IMR-90 (cell line): ENCODE results near the gene RTRAF. TPM values are rescaled to one million over a fixed set of nuclear protein-coding genes. Genes with fewer than 3 reads are reported as not detected.

ENCODE experiments used
- ATAC-seq: fragments of 200-7000 bp; cut with Tn5 transposase; 2 replicates; pipeline ENCODE4 v1.9.1; 2020; ENCODE audit warnings: low read depth, mild to moderate bottlenecking, moderate library complexity
- BruUV-seq: library from RNA; stranded (reverse); fragments of 400-500 nt; replicated peaks from 2 replicates; lab custom pipeline; 2021; lab: Mats Ljungman, UMichigan
- CTCF ChIA-PET: fragments of 300-600 bp; formaldehyde crosslinking; extraction: SDS; loops from one replicate; lab custom pipeline; 2021; ENCODE audit warnings: antibody characterized with exemption; lab: Yijun Ruan, JAX
- POLR2A ChIA-PET: fragments of 300-600 bp; sonication (Branson Sonifier 250); formaldehyde crosslinking; loops from one replicate; lab custom pipeline; 2022; ENCODE audit warnings: antibody characterized with exemption; ENCODE audit not compliant: unreplicated experiment; lab: Charles Lee
- DNase-seq: peaks from one replicate; pipeline ENCODE4 v3.0.0; 2013
- H2AFZ ChIP-seq: replicated peaks from 2 replicates; pipeline ENCODE3; 2013; ENCODE audit warnings: low read length, mild to moderate bottlenecking; ENCODE audit not compliant: poor library complexity
- H2AK5ac ChIP-seq: 2 replicates; pipeline ENCODE4 v1.6.1; 2013; ENCODE audit warnings: low read depth, low read length, inconsistent platforms
- H2AK9ac ChIP-seq: replicated peaks from 2 replicates; pipeline ENCODE3; 2013; ENCODE audit warnings: mild to moderate bottlenecking, low read depth, low read length, moderate library complexity; ENCODE audit not compliant: poor library complexity
- H2BK120ac ChIP-seq: 2 replicates; pipeline ENCODE4 v1.6.1; 2013; ENCODE audit warnings: low read depth, low read length, inconsistent platforms
- H2BK15ac ChIP-seq: 3 replicates; pipeline ENCODE4 v1.6.1; 2013; ENCODE audit warnings: low read depth, low read length, inconsistent platforms
- H2BK20ac ChIP-seq: 2 replicates; pipeline ENCODE4 v1.6.1; 2013; ENCODE audit warnings: low read depth, mild to moderate bottlenecking, inconsistent platforms, low read length, moderate library complexity
- H2BK5ac ChIP-seq: 2 replicates; pipeline ENCODE4 v1.6.1; 2013; ENCODE audit warnings: mild to moderate bottlenecking, low read depth, low read length, inconsistent platforms; ENCODE audit not compliant: poor library complexity, severe bottlenecking
- H3K14ac ChIP-seq: replicated peaks from 2 replicates; pipeline ENCODE4 v1.6.1; 2013; ENCODE audit warnings: low read depth, low read length, inconsistent platforms
- H3K18ac ChIP-seq: 2 replicates; pipeline ENCODE4 v1.6.1; 2013; ENCODE audit warnings: low read depth, low read length, control low read depth
- H3K23ac ChIP-seq: 2 replicates; pipeline ENCODE4 v1.6.1; 2013; ENCODE audit warnings: low read depth, low read length, inconsistent platforms
- H3K27ac ChIP-seq: 2 replicates; pipeline ENCODE4 v1.5.1; 2013; ENCODE audit warnings: mild to moderate bottlenecking, control low read depth, low read length; ENCODE audit not compliant: insufficient read depth
- H3K27me3 ChIP-seq: 2 replicates; pipeline ENCODE4 v1.6.1; 2013; ENCODE audit warnings: low read length; ENCODE audit not compliant: control insufficient read depth, insufficient read depth
- H3K36me3 ChIP-seq: 2 replicates; pipeline ENCODE4 v1.6.1; 2013; ENCODE audit warnings: low read length, mixed read lengths; ENCODE audit not compliant: control insufficient read depth, insufficient read depth
- H3K4ac ChIP-seq: 2 replicates; pipeline ENCODE4 v1.6.1; 2013; ENCODE audit warnings: low read depth, low read length, inconsistent platforms
- H3K4me1 ChIP-seq: 2 replicates; pipeline ENCODE4 v1.6.1; 2013; ENCODE audit warnings: low read length, mixed read lengths; ENCODE audit not compliant: control insufficient read depth, insufficient read depth
- H3K4me2 ChIP-seq: 2 replicates; pipeline ENCODE4 v1.6.1; 2013; ENCODE audit warnings: low read depth, mild to moderate bottlenecking, control low read depth, low read length, moderate library complexity
- H3K4me3 ChIP-seq: 2 replicates; pipeline ENCODE4 v1.5.1; 2013; ENCODE audit warnings: low read depth, mild to moderate bottlenecking, control low read depth, low read length, moderate library complexity; ENCODE audit not compliant: insufficient read depth
- H3K56ac ChIP-seq: 2 replicates; pipeline ENCODE4 v1.6.1; 2013; ENCODE audit warnings: low read length, inconsistent platforms; ENCODE audit not compliant: insufficient read depth; ENCODE audit errors: extremely low read depth
- H3K79me1 ChIP-seq, 2 experiments: 2 replicates each; pipeline ENCODE4 v1.6.1; 2013; ENCODE audit warnings: low read length in 2 of 2, inconsistent platforms in 1 of 2, low read depth in 1 of 2
- H3K9ac ChIP-seq: 2 replicates; pipeline ENCODE4 v1.6.1; 2013; ENCODE audit warnings: low read depth, low read length, control low read depth
- H3K9me1 ChIP-seq: 2 replicates; pipeline ENCODE4 v1.6.1; 2013; ENCODE audit warnings: low read length, inconsistent platforms; ENCODE audit not compliant: insufficient read depth
- H3K9me3 ChIP-seq: 2 replicates; pipeline ENCODE4 v1.6.1; 2013; ENCODE audit warnings: low read length; ENCODE audit not compliant: control insufficient read depth, insufficient read depth
- H4K20me1 ChIP-seq: 2 replicates; pipeline ENCODE4 v1.6.1; 2013; ENCODE audit warnings: low read length, inconsistent platforms; ENCODE audit not compliant: insufficient read depth
- H4K5ac ChIP-seq: 2 replicates; pipeline ENCODE4 v1.6.1; 2013; ENCODE audit warnings: mild to moderate bottlenecking, low read depth, low read length, control low read depth
- H4K8ac ChIP-seq, 2 experiments: 2 replicates each; pipeline ENCODE4 v1.6.1; 2013; ENCODE audit warnings: low read depth in 2 of 2, low read length in 2 of 2, control low read depth in 1 of 2, inconsistent platforms in 1 of 2
- H4K91ac ChIP-seq: 2 replicates; pipeline ENCODE4 v1.6.1; 2013; ENCODE audit warnings: low read depth, low read length, inconsistent platforms; ENCODE audit not compliant: insufficient read depth
- BHLHE40 ChIP-seq: fragments of 150-350 bp; IDR thresholded peaks from 2 replicates; pipeline ENCODE4 v1.6.1; 2016; ENCODE audit warnings: mild to moderate bottlenecking, low read depth, low read length
- CEBPB ChIP-seq: IDR thresholded peaks from 2 replicates; pipeline ENCODE4 v1.6.1; 2012; ENCODE audit warnings: low read depth, low read length, improper control_type of control experiment
- CHD1 ChIP-seq: IDR thresholded peaks from 2 replicates; pipeline ENCODE4 v1.6.1; 2012; ENCODE audit warnings: low read depth, low read length, improper control_type of control experiment
- CTCF ChIP-seq: conservative IDR thresholded peaks from 2 replicates; pipeline ENCODE4 v1.5.1; 2012; ENCODE audit warnings: mild to moderate bottlenecking, low read depth, low read length, improper control_type of control experiment
- ELK1 ChIP-seq: fragments of 150-350 bp; IDR thresholded peaks from 2 replicates; pipeline ENCODE4 v1.6.1; 2016; ENCODE audit warnings: low read depth, mild to moderate bottlenecking, low read length, moderate library complexity, borderline replicate concordance
- FOS ChIP-seq: fragments of 150-350 bp; IDR thresholded peaks from 2 replicates; pipeline ENCODE4 v1.6.1; 2016; ENCODE audit warnings: low read depth, low read length
- MAFK ChIP-seq: IDR thresholded peaks from 2 replicates; pipeline ENCODE4 v1.6.1; 2012; ENCODE audit warnings: low read depth, low read length, improper control_type of control experiment
- MAZ ChIP-seq: IDR thresholded peaks from 2 replicates; pipeline ENCODE4 v1.6.1; 2012; ENCODE audit warnings: low read depth, mild to moderate bottlenecking, low read length, improper control_type of control experiment, moderate library complexity, borderline replicate concordance
- MXI1 ChIP-seq: IDR thresholded peaks from 2 replicates; pipeline ENCODE4 v1.6.1; 2012; ENCODE audit warnings: low read depth, mild to moderate bottlenecking, low read length, moderate library complexity, borderline replicate concordance
- NFE2L2 ChIP-seq: fragments of 150-350 bp; IDR thresholded peaks from 2 replicates; pipeline ENCODE4 v1.6.1; 2016; ENCODE audit warnings: low read depth, mild to moderate bottlenecking, low read length
- POLR2A ChIP-seq: IDR thresholded peaks from 2 replicates; pipeline ENCODE4 v1.6.1; 2012; ENCODE audit warnings: mild to moderate bottlenecking, low read depth, low read length
- RAD21 ChIP-seq: IDR thresholded peaks from 2 replicates; pipeline ENCODE4 v1.6.1; 2012; ENCODE audit warnings: low read length, improper control_type of control experiment
- RCOR1 ChIP-seq: IDR thresholded peaks from 2 replicates; pipeline ENCODE4 v1.6.1; 2012; ENCODE audit warnings: mild to moderate bottlenecking, low read length, improper control_type of control experiment; ENCODE audit not compliant: insufficient replicate concordance
- RFX5 ChIP-seq: IDR thresholded peaks from 2 replicates; pipeline ENCODE4 v1.8.0; 2012; ENCODE audit warnings: low read depth, mild to moderate bottlenecking, low read length, moderate library complexity
- SMC3 ChIP-seq: fragments of 150-350 bp; IDR thresholded peaks from 2 replicates; pipeline ENCODE4 v1.6.1; 2016; ENCODE audit warnings: low read depth, mild to moderate bottlenecking, antibody characterized with exemption, low read length, moderate library complexity
- USF2 ChIP-seq: fragments of 150-350 bp; IDR thresholded peaks from 2 replicates; pipeline ENCODE4 v1.6.1; 2017; ENCODE audit warnings: mild to moderate bottlenecking, antibody characterized with exemption, low read length, low read depth
- WGBS, 2 experiments: methylation state at CpG; one replicate each; pipeline versions ENCODE4 v1.1.5 to v1.1.7; 2013; ENCODE audit warnings: missing lambda C conversion rate in 2 of 2; ENCODE audit not compliant: insufficient read length in 1 of 2; ENCODE audit errors: extremely low coverage in 2 of 2; 5-methylcytosine and 5-hydroxymethylcytosine counted together
- dilution Hi-C: fragments of 300-500 bp; cut with HindIII; formaldehyde crosslinking; loops from one replicate; pipeline ENCODE4 v1.14.3; 2018; ENCODE audit warnings: low sequenced_read_pairs; ENCODE audit not compliant: unreplicated experiment
- in situ Hi-C: fragments of 300-500 bp; cut with MboI; formaldehyde crosslinking; loops from 3 replicates; pipeline ENCODE4 v1.14.3; 2019; ENCODE audit warnings: low sequenced_read_pairs, inconsistent platforms, mixed read lengths
- intact Hi-C: fragments of 100-400 bp; cut with micrococcal nuclease; formaldehyde crosslinking; loops from 2 replicates; pipeline ENCODE4 v1.10.0; 2022
- polyA plus RNA-seq, 3 experiments: library from polyadenylated mRNA; depleted of rRNA; stranded (reverse); fragments of >200 nt; gene quantifications; 2 replicates each; pipeline ENCODE4 v1.2.3, GENCODE V29; 2012; ENCODE audit warnings: low replicate concordance in 1 of 3
- total RNA-seq: library from RNA; depleted of rRNA; stranded (reverse); fragments of >200 nt; gene quantifications from 2 replicates; pipeline ENCODE4 v1.2.3, GENCODE V29; 2012

The RTRAF gene
- total and polyA plus RNA-seq, 2 of the 4 experiments (the other 2 are of a cell fraction): 53.2 to 102 TPM

GRCh38 chr14:52055167-52055566, 65.8 kb downstream of the RTRAF start:
- ATAC-seq (no peak), DNase-seq (peak; percentile 43)
- peaks cover 29% of the 10 kb centered on the region for H3K9me1 ChIP-seq
- H4K8ac ChIP-seq: no peak overlapping the region; a peak in 1 of 4 replicates
- no peaks in the 10 kb centered on the region for H3K9me3 ChIP-seq
- H2AK5ac ChIP-seq: no peak overlapping the region; the same call in 1 of the 2 replicates
- no peaks in the 10 kb centered on the region for H3K27me3 ChIP-seq
- peak overlapping the region; percentile 37; the same call in 1 of the 2 replicates for H3K4me2 ChIP-seq
- 0 out of 3 replicates have a peak overlapping the region, but pooled peaks have one; percentile 50 for H2BK15ac ChIP-seq
- peaks cover 29% of the 10 kb centered on the region for H4K20me1 ChIP-seq
- no peak overlapping the region for H4K5ac ChIP-seq
- H3K4me1 ChIP-seq: peaks cover 32% of the 10 kb centered on the region
- intact Hi-C loops (no loop called here), in situ Hi-C loops (no loop called here), dilution Hi-C loops (no loop called here)
- peak overlapping the region; percentile 47; the same call in 1 of the 2 replicates for H3K27ac ChIP-seq
- H3K4me3 ChIP-seq: no peak overlapping the region
- H3K23ac ChIP-seq: no peak overlapping the region
- TF ChIP-seq BHLHE40: no peak
- no peak for TF ChIP-seq MXI1
- TF ChIP-seq CHD1: no peak
- no peak for TF ChIP-seq SMC3
- TF ChIP-seq RAD21: no peak
- no peak for TF ChIP-seq CEBPB
- no peak for TF ChIP-seq POLR2A
- TF ChIP-seq RFX5: no peak
- no peak for TF ChIP-seq MAFK
- TF ChIP-seq CTCF: no peak
- TF ChIP-seq RCOR1: no peak
- TF ChIP-seq ELK1: no peak
- TF ChIP-seq NFE2L2: no peak
- no peak for TF ChIP-seq USF2
- TF ChIP-seq MAZ: no peak
- no peak for TF ChIP-seq FOS
- H3K56ac ChIP-seq: no peak overlapping the region
- 0 out of 2 replicates have a peak overlapping the region, but pooled peaks have one; percentile 30 for H2BK20ac ChIP-seq
- no peak overlapping the region for H3K18ac ChIP-seq
- no peak overlapping the region for H2AK9ac ChIP-seq
- BruUV-seq: no TSS peak
- H3K4ac ChIP-seq: no peak overlapping the region
- H2BK120ac ChIP-seq: no peak overlapping the region; the same call in 1 of the 2 replicates
- no peak overlapping the region for H3K9ac ChIP-seq
- peaks cover 37 to 71% of the 10 kb centered on the region in 2 experiments for H3K79me1 ChIP-seq
- H3K14ac ChIP-seq: no peak overlapping the region; the same call in 1 of the 2 replicates
- no peak overlapping the region for H2AFZ ChIP-seq
- H2BK5ac ChIP-seq: peak overlapping the region; percentile 74
- no CpG with 5 or more reads among the region's 2 CpGs for WGBS, 2 experiments
- H4K91ac ChIP-seq: no peak overlapping the region
- CTCF ChIA-PET: interaction anchor here (0.6 kb wide), 1 partner anchor 27 kb away, joined by 5 read pairs; no protein-coding TSS in a partner anchor
- POLR2A ChIA-PET: no interaction called here
- peaks cover 47% of the 10 kb centered on the region for H3K36me3 ChIP-seq
